HCT116 (cell line): ENCODE data around the gene NMNAT3.

Experiments used
- EZH2 ChIP-seq: fragments of 200-600 bp; sonication (generic); IDR thresholded peaks from 2 replicates; pipeline ENCODE4 v1.6.1; 2017; ENCODE audit warnings: antibody characterized with exemption, mixed run types
- EZH2phosphoT487 ChIP-seq: fragments of 200-600 bp; IDR thresholded peaks from 2 replicates; pipeline ENCODE4 v1.6.1; 2018; ENCODE audit warnings: antibody characterized with exemption, borderline replicate concordance
- FOSL1 ChIP-seq: IDR thresholded peaks from 2 replicates; pipeline ENCODE4 v1.6.1; 2012; ENCODE audit warnings: low read depth
- JUND ChIP-seq: IDR thresholded peaks from 2 replicates; pipeline ENCODE4 v1.6.1; 2012
- POLR2A ChIP-seq: IDR thresholded peaks from 2 replicates; pipeline ENCODE4 v1.7.0; 2011; ENCODE audit warnings: borderline replicate concordance; ENCODE audit not compliant: insufficient read depth, insufficient read length; ENCODE audit errors: extremely low read depth
- POLR2AphosphoS5 ChIP-seq: IDR thresholded peaks from 2 replicates; pipeline ENCODE4 v1.6.1; 2011; ENCODE audit warnings: mild to moderate bottlenecking, low read depth, low read length, moderate library complexity
- SIN3A ChIP-seq: IDR thresholded peaks from 2 replicates; pipeline ENCODE4 v1.6.1; 2012; ENCODE audit warnings: low read depth
- SP1 ChIP-seq: IDR thresholded peaks from 2 replicates; pipeline ENCODE4 v1.6.1; 2012; ENCODE audit warnings: low read depth
- SRF ChIP-seq: IDR thresholded peaks from 2 replicates; pipeline ENCODE4 v1.6.1; 2012; ENCODE audit warnings: low read depth
- ZNF274 ChIP-seq: fragments of 200-500 bp; sonication (Bioruptor generic); IDR thresholded peaks from 2 replicates; pipeline ENCODE4 v1.6.1; 2014; ENCODE audit warnings: mild to moderate bottlenecking, low read depth, low read length, inconsistent platforms
- TF ChIP-seq, protein P1 (sequence below), 3 experiments: fragments of 200-600 bp in 1 of 3; sonication (generic) in 1 of 3; IDR thresholded peaks in 2 of 3; conservative IDR thresholded peaks in 1 of 3; 2 replicates each; pipeline ENCODE4 v1.5.1; 2012 to 2017; ENCODE audit warnings: low read depth in 2 of 3, low read length in 2 of 3, antibody characterized with exemption in 1 of 3, borderline replicate concordance in 1 of 3, control low read depth in 1 of 3, mild to moderate bottlenecking in 1 of 3, mixed read lengths in 1 of 3, mixed run types in 1 of 3, moderate library complexity in 1 of 3; ENCODE audit not compliant: insufficient read depth in 1 of 3
- TF ChIP-seq, protein P2 (sequence below): IDR thresholded peaks from 2 replicates; pipeline ENCODE4 v1.6.1; 2012

DNA sequence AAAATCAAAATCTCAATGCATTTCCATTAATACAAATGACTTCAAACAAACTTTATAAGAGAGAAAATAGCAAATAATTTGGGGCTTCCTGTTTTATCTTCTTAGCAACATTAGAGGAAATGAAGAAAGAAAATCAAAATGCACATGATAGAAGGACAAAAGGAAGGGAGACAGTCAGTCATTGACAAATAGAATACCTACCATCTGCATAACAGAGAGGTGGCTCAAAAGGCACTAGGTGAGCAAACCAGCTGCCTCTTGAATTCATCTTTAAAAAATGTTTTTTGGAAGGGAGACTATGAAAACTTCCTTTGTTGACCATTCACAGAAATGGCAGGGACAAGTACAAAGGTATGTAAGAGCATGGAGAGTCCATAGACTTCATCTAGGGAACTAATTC lies 9.4 kb downstream of the NMNAT3 start:
- TF ChIP-seq POLR2A = no peak
- TF ChIP-seq POLR2AphosphoS5 = no peak
- TF ChIP-seq EZH2 = no peak
- TF ChIP-seq ZNF274 = no peak
- TF ChIP-seq, protein P1, sequence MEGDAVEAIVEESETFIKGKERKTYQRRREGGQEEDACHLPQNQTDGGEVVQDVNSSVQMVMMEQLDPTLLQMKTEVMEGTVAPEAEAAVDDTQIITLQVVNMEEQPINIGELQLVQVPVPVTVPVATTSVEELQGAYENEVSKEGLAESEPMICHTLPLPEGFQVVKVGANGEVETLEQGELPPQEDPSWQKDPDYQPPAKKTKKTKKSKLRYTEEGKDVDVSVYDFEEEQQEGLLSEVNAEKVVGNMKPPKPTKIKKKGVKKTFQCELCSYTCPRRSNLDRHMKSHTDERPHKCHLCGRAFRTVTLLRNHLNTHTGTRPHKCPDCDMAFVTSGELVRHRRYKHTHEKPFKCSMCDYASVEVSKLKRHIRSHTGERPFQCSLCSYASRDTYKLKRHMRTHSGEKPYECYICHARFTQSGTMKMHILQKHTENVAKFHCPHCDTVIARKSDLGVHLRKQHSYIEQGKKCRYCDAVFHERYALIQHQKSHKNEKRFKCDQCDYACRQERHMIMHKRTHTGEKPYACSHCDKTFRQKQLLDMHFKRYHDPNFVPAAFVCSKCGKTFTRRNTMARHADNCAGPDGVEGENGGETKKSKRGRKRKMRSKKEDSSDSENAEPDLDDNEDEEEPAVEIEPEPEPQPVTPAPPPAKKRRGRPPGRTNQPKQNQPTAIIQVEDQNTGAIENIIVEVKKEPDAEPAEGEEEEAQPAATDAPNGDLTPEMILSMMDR (IDR thresholded peaks at IDR 0.05 in 2 of 3, conservative IDR thresholded peaks at IDR 0.05 in 1 of 3; ENCODE audit: borderline replicate concordance in 1 of 3, insufficient read depth in 1 of 3, low read depth in 2 of 3, low read length in 2 of 3) = no peak
- TF ChIP-seq, protein P2, sequence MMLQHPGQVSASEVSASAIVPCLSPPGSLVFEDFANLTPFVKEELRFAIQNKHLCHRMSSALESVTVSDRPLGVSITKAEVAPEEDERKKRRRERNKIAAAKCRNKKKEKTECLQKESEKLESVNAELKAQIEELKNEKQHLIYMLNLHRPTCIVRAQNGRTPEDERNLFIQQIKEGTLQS = no peak
- TF ChIP-seq EZH2phosphoT487 = no peak
- no peak for TF ChIP-seq SIN3A
- TF ChIP-seq FOSL1 = no peak
- no peak for TF ChIP-seq SRF
- no peak for TF ChIP-seq JUND
- TF ChIP-seq SP1 = no peak
